ENCODE data around the gene BNIP3. TPM values are rescaled to one million over a fixed set of nuclear protein-coding genes. Genes with fewer than 3 reads are reported as not detected.

The BNIP3 gene
- total RNA-seq, 4 donors from 2014 or later: 53.5 to 102 (median 68.3) TPM

DNA sequence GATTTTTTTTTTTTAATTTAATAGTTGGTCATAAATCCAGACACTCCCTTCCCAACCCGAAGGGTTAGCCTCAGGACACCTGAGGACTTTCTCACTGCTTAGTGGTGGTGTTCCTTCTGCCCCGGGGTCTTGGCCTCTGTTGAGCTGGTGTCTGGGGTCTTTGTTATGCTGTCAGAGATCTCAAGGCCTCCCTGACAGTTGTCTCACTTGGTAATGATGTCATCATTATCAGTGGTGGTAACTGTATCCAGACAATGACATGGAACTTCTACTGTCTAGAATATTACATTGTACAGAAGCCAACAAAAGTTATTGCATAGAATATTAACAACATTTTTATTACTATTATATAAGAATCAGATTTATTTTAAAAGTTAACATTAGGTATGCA is 48.0 kb downstream of the BNIP3 start:
- TF ChIP-seq, protein P1, sequence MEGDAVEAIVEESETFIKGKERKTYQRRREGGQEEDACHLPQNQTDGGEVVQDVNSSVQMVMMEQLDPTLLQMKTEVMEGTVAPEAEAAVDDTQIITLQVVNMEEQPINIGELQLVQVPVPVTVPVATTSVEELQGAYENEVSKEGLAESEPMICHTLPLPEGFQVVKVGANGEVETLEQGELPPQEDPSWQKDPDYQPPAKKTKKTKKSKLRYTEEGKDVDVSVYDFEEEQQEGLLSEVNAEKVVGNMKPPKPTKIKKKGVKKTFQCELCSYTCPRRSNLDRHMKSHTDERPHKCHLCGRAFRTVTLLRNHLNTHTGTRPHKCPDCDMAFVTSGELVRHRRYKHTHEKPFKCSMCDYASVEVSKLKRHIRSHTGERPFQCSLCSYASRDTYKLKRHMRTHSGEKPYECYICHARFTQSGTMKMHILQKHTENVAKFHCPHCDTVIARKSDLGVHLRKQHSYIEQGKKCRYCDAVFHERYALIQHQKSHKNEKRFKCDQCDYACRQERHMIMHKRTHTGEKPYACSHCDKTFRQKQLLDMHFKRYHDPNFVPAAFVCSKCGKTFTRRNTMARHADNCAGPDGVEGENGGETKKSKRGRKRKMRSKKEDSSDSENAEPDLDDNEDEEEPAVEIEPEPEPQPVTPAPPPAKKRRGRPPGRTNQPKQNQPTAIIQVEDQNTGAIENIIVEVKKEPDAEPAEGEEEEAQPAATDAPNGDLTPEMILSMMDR (IDR thresholded peaks at IDR 0.05): no peak
- no peak for TF ChIP-seq POLR2A (IDR thresholded peaks at IDR 0.05)
- no peak for TF ChIP-seq POLR2AphosphoS5 (IDR thresholded peaks at IDR 0.05)
- TF ChIP-seq EP300 (IDR thresholded peaks at IDR 0.05): no peak
- H3K4me3 ChIP-seq: no peak overlapping the region
- H3K27me3 ChIP-seq: no peaks in the 10 kb centered on the region
- H3K36me3 ChIP-seq: peaks cover 0 to 41% of the 10 kb centered on the region in 2 donors
- no peak for ATAC-seq
- no peaks in the 10 kb centered on the region for H3K9me3 ChIP-seq
- WGBS, 2 donors (ENCODE audit: low coverage in 1 of 2): 100% methylated on average over 1 of the region's 2 CpGs; no CpG with 5 or more reads in 1 of the 2 donors
- H3K4me1 ChIP-seq: peaks cover 0 to 58% (median 9%) of the 10 kb centered on the region in 3 donors
- peak overlapping the region in 3 of 4 donors; percentile 14 to 67 (median 57) for H3K27ac ChIP-seq

DNA sequence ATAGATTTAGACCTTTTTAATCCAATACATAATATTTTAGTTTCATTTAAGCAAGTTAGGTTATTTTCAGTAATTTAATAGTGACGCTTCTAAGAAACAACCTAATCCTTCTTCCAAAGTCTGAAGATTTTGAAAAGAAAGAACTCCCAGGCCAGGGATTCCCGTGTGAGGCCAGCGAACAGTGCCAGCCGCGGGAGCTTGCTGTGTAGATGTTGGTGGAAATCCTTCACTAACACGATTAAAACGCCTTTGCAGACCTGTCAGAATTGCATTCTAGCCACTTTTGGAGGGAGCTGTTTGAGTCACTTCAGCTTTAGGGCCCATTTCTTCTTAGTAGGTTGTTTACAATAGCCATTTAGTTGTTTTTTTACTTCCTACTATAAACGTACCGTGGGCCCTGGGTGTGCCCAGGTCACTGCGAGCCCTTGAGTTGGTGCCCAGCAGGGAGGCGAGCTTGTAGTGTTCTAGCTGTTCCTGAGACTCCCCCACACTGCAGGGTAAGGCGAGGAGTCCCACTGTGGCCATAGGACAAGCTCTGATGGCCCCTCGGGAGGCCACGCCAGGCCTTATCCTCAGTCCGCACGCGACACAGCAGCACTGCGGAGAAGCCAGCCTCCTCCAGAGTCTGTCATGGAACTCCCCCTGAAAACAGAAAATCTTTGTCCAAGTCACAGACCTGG is 48.6 kb downstream of the BNIP3 start:
- peak overlapping the region in 3 of 4 donors; percentile 14 to 67 (median 57) for H3K27ac ChIP-seq
- H3K36me3 ChIP-seq: peaks cover 0 to 36% of the 10 kb centered on the region in 2 donors
- 48 to 63% methylated on average over 7 of the region's 18 CpGs for WGBS, 2 donors (ENCODE audit: low coverage in 1 of 2)
- TF ChIP-seq POLR2AphosphoS5 (IDR thresholded peaks at IDR 0.05): no peak
- TF ChIP-seq, protein P1 (IDR thresholded peaks at IDR 0.05): no peak
- no peak for TF ChIP-seq POLR2A (IDR thresholded peaks at IDR 0.05)
- TF ChIP-seq EP300 (IDR thresholded peaks at IDR 0.05): no peak
- H3K4me3 ChIP-seq: no peak overlapping the region
- H3K27me3 ChIP-seq: no peaks in the 10 kb centered on the region
- H3K9me3 ChIP-seq: no peaks in the 10 kb centered on the region
- H3K4me1 ChIP-seq: peaks cover 0 to 63% (median 10%) of the 10 kb centered on the region in 3 donors
- no peak for ATAC-seq

DNA sequence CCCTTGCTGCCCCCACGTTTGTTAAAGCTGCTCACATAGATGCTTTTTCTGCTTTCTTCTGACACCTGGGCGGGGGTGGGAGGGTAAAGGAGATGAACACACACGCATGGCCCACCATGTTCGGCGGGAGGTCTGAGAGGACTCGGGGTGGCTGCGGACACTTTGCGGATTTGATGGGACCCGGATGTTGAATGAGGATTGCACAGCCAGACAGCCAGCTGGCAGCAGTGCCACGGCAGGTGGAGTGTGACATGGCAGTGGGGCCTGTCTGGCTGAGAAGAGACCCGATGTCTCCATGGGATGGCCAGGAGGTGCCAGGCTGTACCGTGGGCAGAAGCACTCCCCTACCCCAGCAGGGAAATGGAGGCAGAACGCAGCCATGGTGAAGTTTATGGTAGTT is 49.7 kb downstream of the BNIP3 start:
- 75% methylated on average over 1 of the region's 13 CpGs; no CpG with 5 or more reads in 1 of the 2 donors for WGBS, 2 donors (ENCODE audit: low coverage in 1 of 2)
- Histone ChIP-seq H3K27ac (peak overlapping the region in 3 of 4 donors; percentile 57 to 67 (median 63)), H3K9me3 (no peaks in the 10 kb centered on the region), H3K4me1 (peaks cover 0 to 73% (median 14%) of the 10 kb centered on the region in 3 donors), H3K4me3 (no peak overlapping the region), H3K36me3 (peaks cover 0 to 24% of the 10 kb centered on the region in 2 donors), H3K27me3 (no peaks in the 10 kb centered on the region)
- TF ChIP-seq EP300 (IDR thresholded peaks at IDR 0.05) (no peak), POLR2A (IDR thresholded peaks at IDR 0.05) (no peak), POLR2AphosphoS5 (IDR thresholded peaks at IDR 0.05) (no peak)
- TF ChIP-seq, protein P1 (IDR thresholded peaks at IDR 0.05): no peak
- no peak for ATAC-seq

DNA sequence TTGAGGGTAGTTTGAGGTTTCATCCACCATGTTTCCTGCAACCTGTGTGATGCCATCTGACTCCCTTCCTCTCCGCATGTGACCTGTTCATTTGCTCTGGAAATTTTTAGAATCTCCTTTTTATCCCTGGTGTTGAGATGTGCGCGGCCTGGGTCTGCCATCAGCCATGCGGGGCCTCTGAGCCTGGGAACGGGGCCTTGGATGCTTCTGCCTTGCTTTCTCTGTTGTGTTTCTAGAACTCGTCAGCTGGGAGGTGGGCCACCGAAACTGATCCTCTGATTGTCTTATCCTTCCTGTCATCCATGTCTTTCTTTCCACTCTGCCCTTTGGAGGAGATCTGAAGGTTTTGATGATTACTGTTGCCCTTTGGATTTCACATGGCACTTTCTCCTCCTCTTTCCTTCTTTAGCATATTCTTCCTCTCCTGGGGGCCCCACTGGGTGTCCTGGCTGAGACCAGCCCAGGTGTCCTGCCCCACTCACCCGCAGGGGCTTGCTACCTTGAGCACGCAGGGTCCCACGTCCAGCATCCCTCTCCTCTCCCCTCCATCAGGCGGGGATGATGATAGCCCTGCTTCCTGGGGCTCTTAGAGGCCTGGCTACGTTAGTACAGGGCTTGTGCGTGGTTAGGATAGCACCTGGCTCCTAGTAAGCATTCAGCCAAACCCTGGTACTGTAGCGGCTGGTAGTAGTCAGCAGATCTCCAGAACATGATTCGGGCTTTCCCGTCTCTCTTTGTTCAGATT is 51.0 kb downstream of the BNIP3 start:
- ATAC-seq: no peak
- peaks cover 0 to 13% of the 10 kb centered on the region in 2 donors for H3K36me3 ChIP-seq
- H3K4me1 ChIP-seq: peaks cover 0 to 73% (median 14%) of the 10 kb centered on the region in 3 donors
- no peaks in the 10 kb centered on the region for H3K27me3 ChIP-seq
- WGBS, 2 donors (ENCODE audit: low coverage in 1 of 2): 89 to 90% methylated on average over 8 to 14 of the region's 16 CpGs
- peak overlapping the region in 3 of 4 donors; percentile 57 to 67 (median 63) for H3K27ac ChIP-seq
- no peak for TF ChIP-seq POLR2AphosphoS5 (IDR thresholded peaks at IDR 0.05)
- TF ChIP-seq, protein P1 (IDR thresholded peaks at IDR 0.05): no peak
- peaks cover 0 to 1% (median 0%) of the 10 kb centered on the region in 3 donors for H3K9me3 ChIP-seq
- no peak overlapping the region for H3K4me3 ChIP-seq
